ENCODE data around the gene MAMLD1. TPM values are rescaled to one million over a fixed set of nuclear protein-coding genes. Genes with fewer than 3 reads are reported as not detected.
A peak's percentile ranks its signal among the peaks of the same experiment; 100 is the strongest.

MAMLD1 gene
- total RNA-seq, 2 donors from 2014 or later: 3.4 to 5.6 TPM

GRCh38 chrX:150361777-150362351 lies 1.3 kb upstream of the MAMLD1 start:
- 0% methylated on average over 26 of the region's 37 CpGs; no CpG with 5 or more reads in 1 of the 2 donors for WGBS, 2 donors
- Histone ChIP-seq H3K36me3 (replicated peaks in 1 of 2; ENCODE audit: insufficient read depth in 1 of 2, low read depth in 2 of 2) (no peaks in the 10 kb centered on the region), H3K27me3 (no peaks in the 10 kb centered on the region), H3K9me3 (no peaks in the 10 kb centered on the region), H3K4me3 (no peak overlapping the region), H3K27ac (no peak overlapping the region), H3K4me1 (peaks cover 16% of the 10 kb centered on the region)
- TF ChIP-seq CTCF (IDR thresholded peaks at IDR 0.05) (no peak), POLR2A (IDR thresholded peaks at IDR 0.05) (no peak)
- intact Hi-C loops (cut with DNase I): no loop called here
- ATAC-seq (no peak), DNase-seq (peak; percentile 15 to 43 (median 28))

- peak; percentile 39 for ATAC-seq
- 0% methylated on average over 51 of the region's 67 CpGs; no CpG with 5 or more reads in 1 of the 2 donors for WGBS, 2 donors
Measured at GRCh38 chrX:150363561-150364346, 637 bp downstream of the MAMLD1 start.

GRCh38 chrX:150364347-150365050 lies 1.4 kb downstream of the MAMLD1 start:
- WGBS, 2 donors: 1% methylated on average over 39 of the region's 66 CpGs; no CpG with 5 or more reads in 1 of the 2 donors
- peaks cover 21% of the 10 kb centered on the region for H3K4me1 ChIP-seq
- H3K27me3 ChIP-seq: no peaks in the 10 kb centered on the region
- no peaks in the 10 kb centered on the region for H3K9me3 ChIP-seq
- H3K36me3 ChIP-seq (replicated peaks in 1 of 2; ENCODE audit: insufficient read depth in 1 of 2, low read depth in 2 of 2): no peaks in the 10 kb centered on the region
- DNase-seq (peak; percentile 10 to 34 (median 26)), ATAC-seq (peak; percentile 18)
- H3K4me3 ChIP-seq: peak overlapping the region; percentile 5 to 25
- intact Hi-C loops (cut with DNase I): no loop called here
- peak overlapping the region; percentile 39 to 88 (median 74) for H3K27ac ChIP-seq
- TF ChIP-seq CTCF (IDR thresholded peaks at IDR 0.05): no peak
- no peak for TF ChIP-seq POLR2A (IDR thresholded peaks at IDR 0.05)

More at GRCh38 chrX:150363561-150364346, 637 bp downstream of the MAMLD1 start:
- Histone ChIP-seq H3K4me3 (peak overlapping the region; percentile 5 to 25), H3K27me3 (no peaks in the 10 kb centered on the region), H3K27ac (peak overlapping the region; percentile 28 to 88 (median 74)), H3K4me1 (peaks cover 21% of the 10 kb centered on the region), H3K9me3 (no peaks in the 10 kb centered on the region), H3K36me3 (replicated peaks in 1 of 2; ENCODE audit: insufficient read depth in 1 of 2, low read depth in 2 of 2) (no peaks in the 10 kb centered on the region)
- intact Hi-C loops (cut with DNase I): no loop called here
- DNase-seq: peak; percentile 35 to 49 (median 43)
- peak in 1 of 3 donors; percentile 20 for TF ChIP-seq POLR2A (IDR thresholded peaks at IDR 0.05)
- TF ChIP-seq CTCF (IDR thresholded peaks at IDR 0.05): peak in 1 of 7 experiments; percentile 2

- peak; percentile 71 to 81 (median 74) for DNase-seq
- intact Hi-C loops (cut with DNase I): no loop called here
Measured at GRCh38 chrX:150365051-150365989, 2.2 kb downstream of the MAMLD1 start.

More at GRCh38 chrX:150365051-150365989, 2.2 kb downstream of the MAMLD1 start:
- peak overlapping the region; percentile 5 to 25 for H3K4me3 ChIP-seq
- no peaks in the 10 kb centered on the region for H3K36me3 ChIP-seq (replicated peaks in 1 of 2; ENCODE audit: insufficient read depth in 1 of 2, low read depth in 2 of 2)
- peaks cover 21% of the 10 kb centered on the region for H3K4me1 ChIP-seq
- peak overlapping the region; percentile 63 to 88 (median 74) for H3K27ac ChIP-seq
- TF ChIP-seq POLR2A (IDR thresholded peaks at IDR 0.05) (peak; percentile 28 to 56 (median 56)), CTCF (IDR thresholded peaks at IDR 0.05) (peak; percentile 35 to 72 (median 54))
- no peaks in the 10 kb centered on the region for H3K27me3 ChIP-seq
- ATAC-seq: peak; percentile 52
- WGBS, 2 donors: 1% methylated on average over 20 of the region's 75 CpGs; no CpG with 5 or more reads in 1 of the 2 donors
- H3K9me3 ChIP-seq: no peaks in the 10 kb centered on the region

Measured in body of pancreas (tissue), 4 donors.